Astrocyte (in vitro differentiated cells and primary cell): Measurements from ENCODE around the gene ALAD. TPM values are rescaled to one million over a fixed set of nuclear protein-coding genes. Genes with fewer than 3 reads are reported as not detected.

Source experiments
- DNase-seq: peaks from one replicate; pipeline ENCODE4 v3.0.0-alpha.2; 2010; ENCODE audit warnings: low read depth
- FAIRE-seq: peaks from 2 replicates; lab custom pipeline; 2011; peaks lifted over from hg19 to GRCh38; lab: Jason Lieb, UNC
- H2AFZ ChIP-seq: 2 replicates; pipeline ENCODE4 v1.6.0; 2012; ENCODE audit warnings: low read depth, low read length, inconsistent platforms
- H3K27ac ChIP-seq: 2 replicates; pipeline ENCODE4 v1.5.1; 2011; ENCODE audit warnings: low read depth, low read length, inconsistent platforms
- H3K27me3 ChIP-seq: 2 replicates; pipeline ENCODE4 v1.6.0; 2011; ENCODE audit warnings: low read length, inconsistent platforms; ENCODE audit not compliant: insufficient read depth
- H3K36me3 ChIP-seq: 2 replicates; pipeline ENCODE4 v1.5.1; 2011; ENCODE audit warnings: low read length, inconsistent platforms; ENCODE audit not compliant: insufficient read depth
- H3K4me1 ChIP-seq: 2 replicates; pipeline ENCODE4 v1.5.1; 2011; ENCODE audit warnings: low read length, inconsistent platforms; ENCODE audit not compliant: insufficient read depth
- H3K4me2 ChIP-seq: 2 replicates; pipeline ENCODE4 v1.6.0; 2012; ENCODE audit warnings: low read length, inconsistent platforms
- H3K4me3 ChIP-seq: 2 replicates; pipeline ENCODE4 v1.5.1; 2011; ENCODE audit warnings: low read depth, mild to moderate bottlenecking, low read length, inconsistent platforms; ENCODE audit not compliant: insufficient read depth
- H3K79me2 ChIP-seq: 2 replicates; pipeline ENCODE4 v1.6.0; 2012; ENCODE audit warnings: mild to moderate bottlenecking, low read length, inconsistent platforms; ENCODE audit not compliant: insufficient read depth
- H3K9ac ChIP-seq: 2 replicates; pipeline ENCODE4 v1.6.0; 2012; ENCODE audit warnings: mild to moderate bottlenecking, low read length, inconsistent platforms
- H3K9me3 ChIP-seq: 2 replicates; pipeline ENCODE4 v1.5.1; 2012; ENCODE audit warnings: low read depth, mild to moderate bottlenecking, low read length, inconsistent platforms; ENCODE audit not compliant: insufficient read depth
- H4K20me1 ChIP-seq: 2 replicates; pipeline ENCODE4 v1.6.0; 2012; ENCODE audit warnings: low read length, inconsistent platforms; ENCODE audit not compliant: insufficient read depth
- H3K27ac Mint-ChIP-seq: one replicate; pipeline ENCODE4 v1.8.0; 2021; ENCODE audit warnings: mild to moderate bottlenecking, mixed read lengths; ENCODE audit not compliant: unreplicated experiment
- H3K27me3 Mint-ChIP-seq: one replicate; pipeline ENCODE4 v1.8.0; 2021; ENCODE audit warnings: low read depth, mixed read lengths; ENCODE audit not compliant: unreplicated experiment
- H3K36me3 Mint-ChIP-seq: one replicate; pipeline ENCODE4 v1.8.0; 2021; ENCODE audit warnings: low read depth, mixed read lengths; ENCODE audit not compliant: unreplicated experiment
- H3K4me1 Mint-ChIP-seq: one replicate; pipeline ENCODE4 v1.8.0; 2021; ENCODE audit warnings: low read depth, mixed read lengths; ENCODE audit not compliant: unreplicated experiment
- H3K4me3 Mint-ChIP-seq: one replicate; pipeline ENCODE4 v1.8.0; 2021; ENCODE audit warnings: mild to moderate bottlenecking, moderate library complexity, mixed read lengths; ENCODE audit not compliant: unreplicated experiment
- H3K9me3 Mint-ChIP-seq: one replicate; pipeline ENCODE4 v1.8.0; 2021; ENCODE audit warnings: mild to moderate bottlenecking, mixed read lengths; ENCODE audit not compliant: unreplicated experiment
- CTCF ChIP-seq: IDR thresholded peaks from 2 replicates; pipeline ENCODE4 v1.5.1; 2011; ENCODE audit warnings: low read depth, mild to moderate bottlenecking, inconsistent platforms, low read length, moderate library complexity; ENCODE audit not compliant: insufficient read depth
- EZH2 ChIP-seq: IDR thresholded peaks from 2 replicates; pipeline ENCODE4 v1.6.1; 2012; ENCODE audit warnings: mild to moderate bottlenecking, low read length, inconsistent platforms; ENCODE audit not compliant: insufficient read depth
- total RNA-seq: library from RNA; stranded (reverse); gene quantifications from 2 replicates; pipeline ENCODE4 v1.2.1, GENCODE V29; 2021

ALAD gene
- total RNA-seq, 1 donor from 2014 or later: 20.7 TPM

- Mint-ChIP-seq H3K9me3 (no peaks in the 10 kb centered on the region), H3K27me3 (no peaks in the 10 kb centered on the region), H3K36me3 (no peaks in the 10 kb centered on the region), H3K4me3 (peak overlapping the region; percentile 94), H3K4me1 (peaks cover 37% of the 10 kb centered on the region), H3K27ac (peak overlapping the region; percentile 41)
- Histone ChIP-seq H3K9ac (no peak overlapping the region), H3K4me3 (no peak overlapping the region), H3K27me3 (no peaks in the 10 kb centered on the region), H3K36me3 (no peaks in the 10 kb centered on the region), H3K4me1 (peaks cover 24% of the 10 kb centered on the region), H4K20me1 (peaks cover 22% of the 10 kb centered on the region), H3K79me2 (peaks cover 14% of the 10 kb centered on the region), H3K4me2 (peak overlapping the region; percentile 92), H3K27ac (no peak overlapping the region), H2AFZ (no peak overlapping the region), H3K9me3 (no peaks in the 10 kb centered on the region)
- DNase-seq: no peak
- no peak for TF ChIP-seq CTCF
- TF ChIP-seq EZH2: no peak
- no peak for FAIRE-seq
Measured at GRCh38 chr9:113399646-113400200, 1.4 kb downstream of the ALAD start.

- Histone ChIP-seq H3K27ac (no peak overlapping the region), H3K36me3 (no peaks in the 10 kb centered on the region), H3K79me2 (peaks cover 14% of the 10 kb centered on the region), H3K4me1 (peaks cover 24% of the 10 kb centered on the region), H3K9me3 (no peaks in the 10 kb centered on the region), H3K27me3 (no peaks in the 10 kb centered on the region), H3K4me2 (peak overlapping the region; percentile 53), H4K20me1 (peaks cover 22% of the 10 kb centered on the region), H3K9ac (peak overlapping the region; percentile 32), H2AFZ (no peak overlapping the region), H3K4me3 (no peak overlapping the region)
- no peak for TF ChIP-seq CTCF
- no peak for FAIRE-seq
- H3K27ac Mint-ChIP-seq: peak overlapping the region; percentile 41
- DNase-seq: peak; percentile 62
- H3K4me1 Mint-ChIP-seq: peaks cover 37% of the 10 kb centered on the region
- H3K36me3 Mint-ChIP-seq: no peaks in the 10 kb centered on the region
- H3K9me3 Mint-ChIP-seq: no peaks in the 10 kb centered on the region
- peak overlapping the region; percentile 55 for H3K4me3 Mint-ChIP-seq
- H3K27me3 Mint-ChIP-seq: no peaks in the 10 kb centered on the region
Measured at GRCh38 chr9:113398796-113399195, 2.3 kb downstream of the ALAD start.

DNA sequence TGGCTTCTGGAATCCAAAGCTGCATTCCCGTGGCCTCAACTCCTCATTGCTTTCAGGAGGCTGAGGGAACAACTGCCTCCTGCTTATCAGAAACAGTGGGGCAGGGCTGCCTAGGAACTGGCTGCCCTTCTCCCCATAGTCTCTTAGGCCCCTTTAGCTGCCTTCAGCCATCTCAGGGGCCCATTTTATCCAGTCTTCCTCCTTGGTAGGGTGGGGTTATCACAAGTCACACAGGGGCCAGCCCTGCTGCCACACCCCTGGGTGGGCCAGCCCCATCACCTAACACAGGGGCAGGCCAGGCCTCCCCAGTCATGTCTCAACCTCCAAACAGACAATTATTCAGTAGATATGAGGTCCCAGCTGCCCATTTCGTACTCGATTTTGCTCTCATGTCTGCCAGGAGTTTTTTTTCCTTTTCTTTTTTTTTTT is 3.9 kb downstream of the ALAD start:
- peaks cover 22% of the 10 kb centered on the region for H4K20me1 ChIP-seq
- FAIRE-seq: no peak
- H3K27me3 ChIP-seq: no peaks in the 10 kb centered on the region
- no peaks in the 10 kb centered on the region for H3K27me3 Mint-ChIP-seq
- H3K27ac ChIP-seq: no peak overlapping the region
- H3K9ac ChIP-seq: no peak overlapping the region
- H2AFZ ChIP-seq: no peak overlapping the region
- H3K4me1 ChIP-seq: peaks cover 24% of the 10 kb centered on the region
- H3K79me2 ChIP-seq: peaks cover 14% of the 10 kb centered on the region
- H3K4me3 ChIP-seq: no peak overlapping the region
- H3K4me1 Mint-ChIP-seq: peaks cover 37% of the 10 kb centered on the region
- H3K36me3 Mint-ChIP-seq: peaks cover 6% of the 10 kb centered on the region
- H3K9me3 ChIP-seq: no peaks in the 10 kb centered on the region
- TF ChIP-seq EZH2 (no peak), CTCF (no peak)
- peak overlapping the region; percentile 60 for H3K4me3 Mint-ChIP-seq
- H3K9me3 Mint-ChIP-seq: no peaks in the 10 kb centered on the region
- DNase-seq: no peak
- no peak overlapping the region for H3K4me2 ChIP-seq
- peak overlapping the region; percentile 84 for H3K27ac Mint-ChIP-seq
- no peaks in the 10 kb centered on the region for H3K36me3 ChIP-seq
